OCI-LY3 (cell line): ENCODE results near the gene ARL6.

Source experiments
- H2AFZ ChIP-seq: fragments of 200-600, 300-600 bp; shearing (Covaris generic); 2 replicates; pipeline ENCODE4 v1.6.0; 2014; ENCODE audit warnings: antibody characterized with exemption, low read depth, low read length
- H3K27ac ChIP-seq: fragments of 200-600, 300-600 bp; sonication (generic); 2 replicates; pipeline ENCODE4 v1.5.1; 2014; ENCODE audit warnings: mild to moderate bottlenecking, low read length, moderate library complexity, mixed read lengths
- H3K27me3 ChIP-seq: fragments of 200-600, 300-600 bp; sonication (generic); 2 replicates; pipeline ENCODE4 v1.6.1; 2014; ENCODE audit warnings: low read depth, low read length, mixed read lengths
- H3K36me3 ChIP-seq: fragments of 200-600, 300-600 bp; sonication (generic); replicated peaks from 2 replicates; pipeline ENCODE3; 2014; ENCODE audit warnings: low read depth, low read length, mixed read lengths
- H3K4me1 ChIP-seq: fragments of 300-600, 200-600 bp; sonication (generic); 2 replicates; pipeline ENCODE4 v1.6.1; 2014; ENCODE audit warnings: low read length, mixed read lengths
- H3K4me2 ChIP-seq: fragments of 200-600, 300-600 bp; sonication (generic); 2 replicates; pipeline ENCODE4 v1.6.1; 2014; ENCODE audit warnings: low read length, mixed read lengths
- H3K4me3 ChIP-seq: fragments of 300-600, 200-600 bp; sonication (generic); 2 replicates; pipeline ENCODE4 v1.5.1; 2014; ENCODE audit warnings: antibody characterized with exemption, mild to moderate bottlenecking, low read length, moderate library complexity
- H3K79me2 ChIP-seq: fragments of 300-600, 200-600 bp; shearing (Covaris generic); 2 replicates; pipeline ENCODE4 v1.6.1; 2014; ENCODE audit warnings: mild to moderate bottlenecking, low read length, mixed read lengths
- H3K9ac ChIP-seq: fragments of 300-600, 200-600 bp; shearing (Covaris generic); 2 replicates; pipeline ENCODE4 v1.6.0; 2014; ENCODE audit warnings: mild to moderate bottlenecking, low read length, moderate library complexity
- H3K9me3 ChIP-seq: fragments of 200-600, 300-600 bp; shearing (Covaris generic); 2 replicates; pipeline ENCODE4 v1.6.1; 2014; ENCODE audit warnings: low read length, mixed read lengths; ENCODE audit not compliant: insufficient read depth
- H4K20me1 ChIP-seq: fragments of 200-600, 300-600 bp; sonication (generic); 2 replicates; pipeline ENCODE4 v1.6.1; 2016; ENCODE audit warnings: low read length, mixed read lengths; ENCODE audit not compliant: insufficient read depth
- EZH2phosphoT487 ChIP-seq: fragments of 200-600 bp; shearing (Covaris generic); IDR thresholded peaks from 2 replicates; pipeline ENCODE4 v1.6.1; 2018; ENCODE audit warnings: antibody characterized with exemption, mixed run types, low read depth
- TF ChIP-seq, protein P1 (sequence below): fragments of 200-600, 300-600 bp; sonication (generic); IDR thresholded peaks from 2 replicates; pipeline ENCODE4 v1.5.1; 2014; ENCODE audit warnings: antibody characterized with exemption, low read length, low read depth

Gene ARL6

DNA sequence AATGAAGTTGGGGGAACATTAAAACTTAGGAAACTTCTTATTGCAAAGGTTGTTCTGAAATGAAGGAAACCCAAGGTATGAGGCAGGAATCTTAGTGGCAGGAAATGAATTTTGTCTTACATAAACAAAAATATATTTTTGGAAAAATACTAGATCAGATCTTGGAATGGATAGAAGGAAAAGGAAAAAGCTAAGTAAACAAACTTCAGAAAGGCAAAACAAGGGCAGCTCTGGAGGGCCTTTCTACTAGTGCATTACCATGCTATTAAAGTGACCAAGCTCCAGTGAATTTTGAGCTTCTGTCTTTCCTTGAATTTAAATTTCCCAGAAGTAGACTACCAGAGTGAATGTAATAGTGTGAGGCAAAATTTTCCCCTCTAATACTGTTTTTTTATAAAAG is 13.6 kb downstream of the ARL6 start:
- H3K79me2 ChIP-seq = no peaks in the 10 kb centered on the region
- H3K27me3 ChIP-seq = no peaks in the 10 kb centered on the region
- no peak overlapping the region for H3K4me3 ChIP-seq
- H3K27ac ChIP-seq = no peak overlapping the region
- no peak overlapping the region for H2AFZ ChIP-seq
- H4K20me1 ChIP-seq = no peaks in the 10 kb centered on the region
- H3K9ac ChIP-seq = no peak overlapping the region
- TF ChIP-seq, protein P1, sequence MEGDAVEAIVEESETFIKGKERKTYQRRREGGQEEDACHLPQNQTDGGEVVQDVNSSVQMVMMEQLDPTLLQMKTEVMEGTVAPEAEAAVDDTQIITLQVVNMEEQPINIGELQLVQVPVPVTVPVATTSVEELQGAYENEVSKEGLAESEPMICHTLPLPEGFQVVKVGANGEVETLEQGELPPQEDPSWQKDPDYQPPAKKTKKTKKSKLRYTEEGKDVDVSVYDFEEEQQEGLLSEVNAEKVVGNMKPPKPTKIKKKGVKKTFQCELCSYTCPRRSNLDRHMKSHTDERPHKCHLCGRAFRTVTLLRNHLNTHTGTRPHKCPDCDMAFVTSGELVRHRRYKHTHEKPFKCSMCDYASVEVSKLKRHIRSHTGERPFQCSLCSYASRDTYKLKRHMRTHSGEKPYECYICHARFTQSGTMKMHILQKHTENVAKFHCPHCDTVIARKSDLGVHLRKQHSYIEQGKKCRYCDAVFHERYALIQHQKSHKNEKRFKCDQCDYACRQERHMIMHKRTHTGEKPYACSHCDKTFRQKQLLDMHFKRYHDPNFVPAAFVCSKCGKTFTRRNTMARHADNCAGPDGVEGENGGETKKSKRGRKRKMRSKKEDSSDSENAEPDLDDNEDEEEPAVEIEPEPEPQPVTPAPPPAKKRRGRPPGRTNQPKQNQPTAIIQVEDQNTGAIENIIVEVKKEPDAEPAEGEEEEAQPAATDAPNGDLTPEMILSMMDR = no peak
- no peak for TF ChIP-seq EZH2phosphoT487
- H3K9me3 ChIP-seq = no peaks in the 10 kb centered on the region
- H3K4me1 ChIP-seq = no peaks in the 10 kb centered on the region
- no peak overlapping the region for H3K4me2 ChIP-seq
- no peaks in the 10 kb centered on the region for H3K36me3 ChIP-seq

GRCh38 chr3:97793420-97794019 is 29.0 kb downstream of the ARL6 start:
- H4K20me1 ChIP-seq = no peaks in the 10 kb centered on the region

GRCh38 chr3:97795951-97796350 is 31.4 kb downstream of the ARL6 start:
- no peak overlapping the region for H3K27ac ChIP-seq
- H3K4me2 ChIP-seq = no peak overlapping the region
- no peaks in the 10 kb centered on the region for H3K79me2 ChIP-seq
- no peak overlapping the region for H3K4me3 ChIP-seq
- TF ChIP-seq EZH2phosphoT487 = no peak
- TF ChIP-seq, protein P1 = no peak
- no peaks in the 10 kb centered on the region for H3K9me3 ChIP-seq
- H4K20me1 ChIP-seq = no peaks in the 10 kb centered on the region
- H3K27me3 ChIP-seq = no peaks in the 10 kb centered on the region
- H3K36me3 ChIP-seq = no peaks in the 10 kb centered on the region
- H3K4me1 ChIP-seq = peaks cover 11% of the 10 kb centered on the region
- no peak overlapping the region for H3K9ac ChIP-seq
- no peak overlapping the region for H2AFZ ChIP-seq

More at GRCh38 chr3:97793420-97794019, 29.0 kb downstream of the ARL6 start:
- H3K79me2 ChIP-seq = no peaks in the 10 kb centered on the region
- H3K36me3 ChIP-seq = no peaks in the 10 kb centered on the region
- H3K9me3 ChIP-seq = no peaks in the 10 kb centered on the region
- H3K27me3 ChIP-seq = no peaks in the 10 kb centered on the region
- H3K9ac ChIP-seq = no peak overlapping the region
- no peak overlapping the region for H3K4me2 ChIP-seq
- TF ChIP-seq, protein P1 = peak; percentile 86
- no peak for TF ChIP-seq EZH2phosphoT487
- no peak overlapping the region for H2AFZ ChIP-seq
- H3K27ac ChIP-seq = no peak overlapping the region
- H3K4me3 ChIP-seq = no peak overlapping the region
- peaks cover 11% of the 10 kb centered on the region for H3K4me1 ChIP-seq

DNA sequence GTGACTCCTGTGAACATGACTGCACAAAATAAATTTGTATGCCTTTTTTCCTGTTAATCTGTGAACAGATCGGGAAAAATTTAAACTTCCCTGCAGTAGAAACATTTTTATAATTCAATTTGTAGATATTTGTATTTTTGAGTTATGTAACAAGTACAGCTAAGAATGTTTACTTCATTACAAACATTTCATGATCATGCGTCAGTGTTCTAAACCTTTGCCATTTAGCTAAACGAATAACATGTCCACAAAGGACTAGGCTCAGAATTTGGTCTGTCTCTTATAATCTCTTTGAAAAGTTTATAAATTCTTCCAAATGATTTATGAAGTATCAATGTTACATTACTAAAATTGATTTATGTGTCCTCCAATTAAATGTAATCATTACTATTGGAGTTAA is 39.9 kb downstream of the ARL6 start:
- Histone ChIP-seq H3K9me3 (no peaks in the 10 kb centered on the region), H3K27me3 (no peaks in the 10 kb centered on the region), H3K4me1 (no peaks in the 10 kb centered on the region), H3K9ac (no peak overlapping the region), H3K4me3 (no peak overlapping the region), H2AFZ (no peak overlapping the region), H3K79me2 (no peaks in the 10 kb centered on the region), H3K4me2 (no peak overlapping the region), H3K36me3 (no peaks in the 10 kb centered on the region), H4K20me1 (no peaks in the 10 kb centered on the region), H3K27ac (no peak overlapping the region)
- TF ChIP-seq, protein P1 = no peak
- TF ChIP-seq EZH2phosphoT487 = no peak
